HG03342 (cell line): ENCODE measurements around the gene DOCK3.
"Not testable (repeated sequence)": the region's sequence is repeated elsewhere in the genome, so short reads cannot be mapped to it uniquely, and the experiment has no call there.

Experiments used
- ATAC-seq: cut with Tn5 transposase; IDR thresholded peaks from one replicate; pipeline ENCODE4 v1.9.1; 2021; ENCODE audit warnings: mild to moderate bottlenecking, moderate library complexity; ENCODE audit not compliant: unreplicated experiment

Gene DOCK3

GRCh38 chr3:51082363-51082762, 407.6 kb downstream of the DOCK3 start:
- ATAC-seq = no peak

DNA sequence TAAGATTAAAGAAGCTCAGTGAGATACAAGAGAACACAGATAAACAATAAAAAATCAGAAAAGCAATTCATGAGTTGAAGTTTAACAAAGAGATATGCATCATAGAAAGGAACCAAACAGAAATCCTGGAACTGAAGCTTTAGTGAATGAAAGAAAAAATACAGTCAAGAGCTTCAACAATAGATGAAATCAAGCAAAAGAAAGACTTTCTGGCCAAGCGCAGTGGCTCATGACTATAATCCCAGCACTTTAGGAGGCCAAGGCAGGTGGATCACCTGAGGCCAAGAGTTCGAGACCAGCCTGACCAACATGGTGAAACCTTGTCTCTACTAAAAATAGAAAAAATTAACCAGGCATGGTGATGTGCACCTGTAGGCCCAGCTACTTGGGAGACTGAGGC, 408.8 kb downstream of the DOCK3 start:
- ATAC-seq = no peak

- ATAC-seq = not testable (repeated sequence)
Measured at GRCh38 chr3:51092141-51092540, 417.4 kb downstream of the DOCK3 start.

DNA sequence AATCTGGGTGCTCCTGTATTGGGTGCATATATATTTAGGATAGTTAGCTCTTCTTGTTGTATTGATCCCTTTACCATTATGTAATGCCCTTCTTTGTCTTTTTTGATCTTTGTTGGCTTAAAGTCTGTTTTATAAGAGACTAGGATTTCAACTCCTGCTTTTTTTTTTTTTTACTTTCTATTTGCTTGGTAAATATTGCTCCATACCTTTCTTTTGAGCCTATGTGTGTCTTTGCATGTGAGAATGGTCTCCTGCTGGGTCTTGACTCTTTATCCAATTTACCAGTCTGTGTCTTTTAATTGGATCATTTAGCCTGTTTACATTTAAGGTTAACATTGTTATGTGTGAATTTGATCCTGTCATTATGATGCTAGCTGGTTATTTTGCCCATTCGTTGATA, 420.1 kb downstream of the DOCK3 start:
- not testable (repeated sequence) for ATAC-seq

DNA sequence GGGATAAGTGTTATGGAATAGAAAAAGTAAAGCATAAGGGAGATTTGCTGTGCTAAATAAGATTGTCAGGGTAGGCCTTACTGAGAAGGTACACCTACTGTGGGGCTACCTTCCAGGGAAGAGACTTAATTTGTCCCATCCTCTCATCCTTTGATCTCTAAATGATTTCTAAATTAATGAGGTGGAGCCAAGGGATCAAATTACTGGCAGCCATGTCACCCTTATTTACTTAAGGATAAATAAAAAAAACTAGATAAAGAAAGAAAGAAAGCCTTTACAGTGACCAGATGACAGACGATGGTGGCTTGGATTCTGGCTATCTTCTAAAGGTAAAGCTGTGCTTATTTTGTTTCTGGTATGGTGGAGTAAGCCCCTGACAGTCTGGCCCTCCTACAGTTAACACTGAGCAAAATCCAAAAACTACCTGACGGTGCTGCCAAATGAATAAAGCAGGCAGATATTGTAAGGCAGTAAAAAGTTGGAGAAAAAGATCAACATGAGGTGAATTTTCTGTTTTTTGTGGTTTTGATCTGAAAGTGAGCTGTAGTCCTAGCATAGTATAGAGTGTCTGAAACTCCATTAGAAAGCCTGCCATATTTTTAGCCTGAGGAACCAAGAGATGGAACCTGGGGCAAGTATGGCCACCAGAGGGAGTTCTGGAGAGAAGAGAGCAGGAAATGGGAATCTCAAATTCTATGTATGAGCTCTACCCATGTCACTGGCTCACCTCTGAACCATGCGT, 425.2 kb downstream of the DOCK3 start:
- ATAC-seq = no peak

DNA sequence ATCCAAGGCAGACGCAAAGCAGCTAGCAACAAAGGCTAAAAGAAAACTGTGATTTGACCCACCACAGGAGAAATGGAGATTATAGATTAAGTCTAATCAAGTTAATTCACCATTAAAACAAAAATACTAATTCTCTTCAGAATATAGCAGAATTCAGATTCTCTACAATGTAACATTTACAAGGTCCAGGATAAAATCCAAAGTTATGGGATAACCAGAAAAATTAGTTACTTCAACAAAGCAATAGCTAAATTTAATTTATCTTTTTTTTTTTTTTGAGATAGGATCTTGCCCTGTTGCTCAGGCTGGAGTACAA, 425.8 kb downstream of the DOCK3 start:
- ATAC-seq = no peak

GRCh38 chr3:51102396-51102795, 427.7 kb downstream of the DOCK3 start:
- ATAC-seq = no peak

GRCh38 chr3:51106242-51106876, 431.6 kb downstream of the DOCK3 start:
- no peak for ATAC-seq

DNA sequence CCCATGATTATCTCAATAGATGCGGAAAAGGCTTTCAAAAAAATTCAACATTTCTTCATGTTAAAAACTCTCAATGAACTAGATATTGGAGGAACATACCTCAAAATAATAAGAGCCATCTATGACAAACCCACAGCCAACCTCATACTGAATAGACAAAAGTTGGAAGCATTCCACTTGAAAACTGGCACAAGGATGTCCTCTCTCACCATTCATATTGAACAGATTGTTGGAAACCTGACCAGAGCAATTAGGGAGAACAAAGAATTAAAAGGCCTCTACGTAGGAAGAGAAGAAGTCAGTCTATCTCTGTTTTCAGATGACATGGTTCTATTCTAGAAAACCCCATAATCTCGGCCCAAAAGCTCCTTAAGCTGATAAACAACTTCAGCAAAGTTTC, 435.9 kb downstream of the DOCK3 start:
- ATAC-seq = no peak

DNA sequence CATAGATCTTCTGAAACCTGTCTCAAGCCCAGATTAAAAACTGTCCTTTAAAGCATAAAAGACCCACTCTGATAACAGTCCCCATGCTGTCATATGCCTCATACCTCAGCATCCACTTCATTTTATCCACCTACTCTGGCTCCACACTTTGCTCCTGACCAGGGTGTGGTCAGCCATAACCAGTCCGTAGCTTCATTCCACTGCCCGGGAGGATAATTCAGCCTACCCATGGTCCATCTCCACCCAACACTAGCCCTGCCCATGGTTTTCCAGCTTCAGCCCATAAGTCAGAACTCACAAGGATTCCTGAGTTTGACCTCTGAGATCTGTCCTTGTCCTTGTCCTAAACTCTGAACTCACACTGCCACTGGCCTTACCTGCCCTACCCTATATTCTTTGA, 448.2 kb downstream of the DOCK3 start:
- ATAC-seq = no peak

DNA sequence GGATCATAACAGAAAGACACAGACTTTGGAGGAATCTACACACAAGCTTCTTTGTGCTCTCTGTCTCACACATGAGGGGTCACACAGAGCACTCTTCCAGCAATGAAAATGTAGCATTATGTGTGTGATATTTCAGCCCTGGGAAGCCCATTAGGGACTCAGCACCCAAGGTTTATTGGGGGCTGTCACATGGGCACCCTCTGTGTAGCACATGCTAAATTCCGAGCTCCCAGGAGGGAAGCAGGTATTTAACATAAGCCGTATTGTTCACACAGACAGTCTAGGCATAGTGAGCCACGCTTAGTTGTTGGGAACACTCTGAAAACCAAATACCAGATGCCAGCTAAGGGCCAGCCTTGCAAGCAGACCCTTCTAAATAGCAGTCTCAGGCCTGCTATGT, 448.8 kb downstream of the DOCK3 start:
- no peak for ATAC-seq

DNA sequence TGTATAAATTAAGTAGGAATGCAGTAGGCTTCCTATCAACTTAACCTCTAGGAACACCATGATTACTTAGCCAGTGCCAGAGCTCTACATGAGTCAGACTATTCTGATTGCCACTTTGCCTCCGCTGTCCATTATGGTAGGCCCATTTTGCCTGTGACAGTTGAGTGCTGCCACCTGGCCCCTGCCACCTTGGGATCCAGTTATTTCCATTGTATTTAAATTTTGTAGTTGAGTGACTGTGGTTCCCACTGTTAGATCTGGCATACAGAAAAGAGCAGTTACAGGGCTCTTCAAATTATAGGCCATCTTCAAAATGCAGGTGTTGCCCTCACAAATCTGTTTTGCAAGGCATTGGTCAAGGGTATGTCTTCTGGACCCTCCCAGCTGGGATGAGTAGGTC, 456.9 kb downstream of the DOCK3 start:
- not testable (repeated sequence) for ATAC-seq

DNA sequence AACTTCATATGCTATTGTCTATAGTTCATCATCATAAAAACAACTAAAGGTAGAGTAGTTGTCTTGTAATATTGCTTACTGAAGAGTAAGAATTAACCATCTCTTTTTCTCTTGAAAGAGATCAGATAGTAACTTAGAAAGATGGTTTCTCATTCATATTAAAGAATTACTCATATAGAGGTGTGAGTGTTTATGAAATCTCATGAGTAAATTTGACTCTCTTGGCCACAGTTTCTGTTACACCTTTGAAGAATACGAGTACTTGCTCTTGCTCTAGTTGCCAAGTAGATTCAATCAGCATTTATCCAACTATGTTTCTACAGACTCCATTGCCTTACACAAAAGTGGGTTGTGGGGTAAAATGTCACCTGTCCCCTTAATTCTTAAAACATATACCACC, 463.0 kb downstream of the DOCK3 start:
- ATAC-seq = no peak

- no peak for ATAC-seq
Measured at GRCh38 chr3:51139616-51140015, 464.9 kb downstream of the DOCK3 start.

GRCh38 chr3:51141573-51141972, 466.8 kb downstream of the DOCK3 start:
- no peak for ATAC-seq

DNA sequence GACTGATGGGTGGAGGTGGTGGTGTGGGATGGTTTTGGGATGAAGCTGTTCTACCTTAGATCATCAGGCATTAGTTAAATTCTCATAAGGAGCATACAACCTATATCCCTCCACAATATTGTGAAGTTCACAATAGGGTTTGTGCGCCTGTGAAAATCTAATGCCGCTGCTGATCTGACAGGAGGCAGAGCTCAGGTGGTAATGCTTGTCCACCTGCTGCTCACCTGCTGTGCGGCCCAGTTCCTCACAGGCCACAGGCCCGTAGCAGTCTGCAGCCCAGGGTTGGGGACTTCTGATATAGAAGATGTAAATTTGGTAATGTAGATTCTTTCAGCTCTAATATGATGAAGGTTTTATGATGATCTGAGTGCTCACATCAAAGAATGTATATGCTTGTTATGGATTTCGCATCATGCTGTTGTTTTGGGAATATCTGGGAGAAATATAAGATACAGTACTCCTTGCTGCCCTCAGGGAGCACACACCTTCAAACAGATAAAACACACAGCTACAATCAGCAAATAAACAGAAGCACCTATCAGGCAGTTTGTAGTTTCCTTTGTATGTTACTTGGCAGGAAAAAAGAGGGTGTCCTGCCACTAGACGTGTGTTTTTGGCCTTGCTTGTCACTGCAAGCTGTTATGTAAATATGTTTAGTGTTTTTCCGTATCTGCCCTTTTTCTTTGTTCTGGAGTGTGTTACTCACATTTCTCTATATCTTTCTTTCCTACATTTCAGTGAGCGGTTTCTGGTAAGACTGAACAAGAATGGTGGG, 471.3 kb downstream of the DOCK3 start:
- no peak for ATAC-seq

DNA sequence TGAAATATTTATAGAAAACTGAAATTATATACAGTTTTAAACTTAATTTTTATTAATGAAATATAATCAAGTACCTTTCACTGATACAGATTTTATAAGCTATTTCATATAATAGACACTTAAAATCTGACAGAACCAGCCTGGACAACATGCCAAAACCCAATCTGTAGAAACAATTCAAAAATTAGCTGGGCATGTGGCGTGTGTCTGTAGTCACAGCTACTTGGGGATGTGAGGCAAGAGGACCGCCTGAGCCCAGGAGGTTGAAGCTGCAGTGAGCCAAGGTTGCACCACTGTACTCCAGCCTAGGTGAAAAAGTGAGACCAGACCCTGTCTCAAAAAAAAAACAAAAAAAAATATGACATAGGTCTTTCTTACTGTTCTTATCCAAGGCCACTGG, 472.1 kb downstream of the DOCK3 start:
- ATAC-seq = no peak

- no peak for ATAC-seq
Measured at GRCh38 chr3:51156147-51156546, 481.4 kb downstream of the DOCK3 start.

- ATAC-seq = no peak
Measured at GRCh38 chr3:51163051-51163450, 488.3 kb downstream of the DOCK3 start.

DNA sequence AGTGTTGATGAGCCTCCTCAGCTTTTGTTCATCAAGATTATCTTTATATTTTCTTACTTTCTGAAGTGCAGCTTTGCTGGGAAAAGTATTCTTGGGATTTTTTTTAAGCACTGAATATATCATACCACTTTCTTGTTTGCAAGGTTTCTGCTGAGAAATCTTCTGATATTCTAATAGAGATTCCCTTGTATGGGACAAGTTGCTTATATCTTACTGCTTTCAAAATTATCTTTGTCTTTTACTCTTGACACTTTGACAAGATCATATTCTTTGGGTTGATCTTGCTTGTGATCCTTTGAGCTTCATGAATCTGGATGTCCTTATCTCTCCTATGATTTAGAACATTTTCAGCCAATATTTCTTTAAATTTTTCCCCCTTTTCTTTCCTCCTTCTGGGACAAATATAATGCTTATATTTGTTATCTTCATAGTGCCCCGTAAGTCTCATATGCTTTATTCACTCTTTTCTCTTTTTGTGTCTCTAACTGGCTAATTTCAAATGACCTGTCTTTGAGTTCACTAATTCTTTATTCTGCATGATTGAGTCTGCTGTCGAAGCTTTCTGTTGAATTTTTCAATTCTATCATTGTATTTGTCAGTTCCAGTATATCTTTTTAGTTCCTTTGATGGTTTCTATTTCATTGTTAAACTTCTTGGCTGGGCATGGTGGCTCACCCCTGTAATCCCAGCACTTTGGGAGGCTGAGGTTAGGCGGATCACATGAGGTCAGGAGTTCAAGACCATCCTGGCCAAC, 499.0 kb downstream of the DOCK3 start:
- no peak for ATAC-seq

- no peak for ATAC-seq
Measured at GRCh38 chr3:51176923-51177322, 502.2 kb downstream of the DOCK3 start.
